GM19351 (cell line): ENCODE data around the gene MARS1.
"Not testable (repeated sequence)": the region's sequence is repeated elsewhere in the genome, so short reads cannot be mapped to it uniquely, and the experiment has no call there.

Source experiments
- ATAC-seq: cut with Tn5 transposase; IDR thresholded peaks from one replicate; pipeline ENCODE4 v1.9.1; 2021; ENCODE audit warnings: mild to moderate bottlenecking, moderate library complexity; ENCODE audit not compliant: unreplicated experiment

Gene MARS1

DNA sequence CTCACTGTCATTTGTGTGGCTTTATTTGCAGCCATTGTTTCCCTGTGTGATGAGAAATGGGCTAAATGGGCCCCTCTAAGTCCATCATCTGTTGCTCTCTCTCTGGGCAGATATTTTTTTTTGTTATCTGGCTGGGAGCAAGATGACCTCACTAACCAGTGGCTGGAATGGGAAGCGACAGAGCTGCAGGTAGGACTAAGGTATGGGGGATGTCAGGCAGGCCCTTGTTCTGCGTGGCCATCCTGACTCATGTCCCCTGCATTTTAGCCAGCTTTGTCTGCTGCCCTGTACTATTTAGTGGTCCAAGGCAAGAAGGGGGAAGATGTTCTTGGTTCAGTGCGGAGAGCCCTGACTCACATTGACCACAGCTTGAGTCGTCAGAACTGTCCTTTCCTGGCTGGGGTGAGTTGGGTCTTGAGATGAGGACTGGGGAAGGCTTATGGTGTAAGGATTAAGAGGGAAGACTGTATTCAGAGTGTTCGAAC is 1.3 kb downstream of the MARS1 start:
- no peak for ATAC-seq

DNA sequence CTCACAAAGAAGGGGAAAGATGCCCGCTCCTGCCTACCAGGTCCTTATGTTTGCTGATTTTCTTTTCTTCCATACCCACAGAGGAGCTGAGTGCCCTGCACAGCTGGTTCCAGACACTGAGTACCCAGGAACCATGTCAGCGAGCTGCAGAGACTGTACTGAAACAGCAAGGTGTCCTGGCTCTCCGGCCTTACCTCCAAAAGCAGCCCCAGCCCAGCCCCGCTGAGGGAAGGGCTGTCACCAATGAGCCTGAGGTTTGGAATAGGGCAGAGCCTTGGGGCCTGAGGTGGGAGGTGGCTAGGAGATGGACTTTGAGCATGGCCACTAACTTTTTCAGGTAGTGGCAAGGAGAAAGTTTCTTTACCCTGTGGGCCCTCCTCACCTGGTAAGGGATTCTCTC is 2.3 kb downstream of the MARS1 start:
- no peak for ATAC-seq

DNA sequence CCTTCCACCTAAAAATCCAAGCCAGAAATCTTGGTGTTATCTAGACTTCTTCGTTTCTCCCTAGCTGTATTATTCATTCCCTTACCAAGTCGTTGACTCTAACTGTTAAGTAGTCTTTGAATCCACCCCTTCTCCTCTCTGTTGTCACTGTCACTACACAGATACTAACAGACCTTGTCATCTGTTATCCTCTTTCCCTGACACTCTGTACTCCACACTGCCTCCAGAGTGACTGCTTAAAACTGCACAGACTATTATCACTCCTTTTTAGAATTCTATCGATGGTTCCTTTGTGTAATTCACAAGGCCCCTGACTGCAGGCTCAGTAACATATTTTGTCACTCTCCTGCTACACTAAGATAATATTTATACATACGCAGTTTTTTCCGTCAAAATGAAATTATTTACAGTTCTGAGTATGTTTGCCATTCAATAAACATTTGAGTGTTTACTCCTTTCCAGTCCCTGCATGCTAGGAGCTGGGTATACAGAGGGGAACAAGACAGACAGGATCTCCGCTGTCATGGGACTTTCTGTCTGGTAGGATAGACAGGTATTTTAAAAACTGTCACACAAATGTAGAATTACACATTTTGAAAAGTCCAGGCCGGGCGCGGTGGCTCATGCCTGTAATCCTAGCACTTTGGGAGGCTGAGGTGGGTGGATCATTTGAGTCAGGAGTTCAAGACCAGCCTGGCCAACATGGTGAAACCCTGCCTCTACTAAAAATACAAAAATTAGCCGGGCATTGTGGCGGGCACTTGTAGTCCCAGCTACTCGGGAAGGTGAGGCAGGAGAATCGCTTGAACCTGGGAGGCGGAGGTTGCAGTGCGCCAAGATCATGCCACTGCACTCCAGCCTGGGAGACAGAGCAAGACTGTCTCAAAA is 3.8 kb downstream of the MARS1 start:
- no peak for ATAC-seq

DNA sequence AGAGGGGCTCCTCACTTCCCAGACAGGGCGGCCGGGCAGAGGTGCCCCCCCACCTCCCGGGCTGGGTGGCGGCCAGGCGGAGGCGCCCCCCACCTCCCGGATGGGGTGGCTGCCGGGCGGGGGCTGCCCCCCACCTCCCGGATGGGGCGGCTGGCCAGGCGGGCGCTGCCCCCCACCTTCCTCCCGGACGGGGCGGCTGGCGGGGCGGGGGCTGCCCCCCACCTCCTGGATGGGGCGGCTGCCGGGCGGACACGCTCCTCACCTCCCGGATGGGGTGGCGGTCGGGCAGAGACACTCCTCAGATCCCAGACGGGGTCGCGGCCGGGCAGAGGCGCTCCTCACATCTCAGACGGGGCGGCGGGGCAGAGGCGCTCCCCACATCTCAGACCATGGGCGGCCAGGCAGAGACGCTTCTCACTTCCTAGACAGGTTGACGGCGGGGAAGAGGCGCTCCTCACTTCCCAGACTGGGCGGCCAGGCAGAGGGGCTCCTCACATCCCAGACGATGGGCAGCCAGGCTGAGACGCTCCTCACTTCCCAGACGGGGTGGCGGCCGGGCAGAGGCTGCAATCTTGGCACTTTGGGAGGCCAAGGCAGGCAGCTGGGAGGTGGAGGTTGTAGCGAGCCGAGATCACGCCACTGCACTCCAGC is 7.3 kb downstream of the MARS1 start:
- not testable (repeated sequence) for ATAC-seq

DNA sequence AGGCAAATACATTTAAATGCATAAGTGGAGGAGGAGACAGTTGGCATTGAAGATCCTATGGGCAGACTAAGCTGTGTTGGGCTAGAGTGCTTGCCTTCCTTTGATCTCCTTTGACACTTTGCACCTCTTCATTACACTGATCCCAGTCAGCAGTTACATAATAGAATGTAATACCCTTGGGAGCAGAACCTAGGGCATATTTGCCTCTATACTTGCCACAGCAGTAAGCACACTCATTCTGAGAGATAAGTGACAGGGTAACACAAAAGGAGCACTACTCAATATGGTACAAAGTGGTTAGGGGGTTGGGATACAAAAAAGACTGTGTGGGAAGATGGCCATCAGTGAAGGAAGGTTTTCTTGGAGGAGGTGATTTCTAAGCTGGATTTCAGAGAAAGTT is 9.0 kb downstream of the MARS1 start:
- ATAC-seq = no peak

DNA sequence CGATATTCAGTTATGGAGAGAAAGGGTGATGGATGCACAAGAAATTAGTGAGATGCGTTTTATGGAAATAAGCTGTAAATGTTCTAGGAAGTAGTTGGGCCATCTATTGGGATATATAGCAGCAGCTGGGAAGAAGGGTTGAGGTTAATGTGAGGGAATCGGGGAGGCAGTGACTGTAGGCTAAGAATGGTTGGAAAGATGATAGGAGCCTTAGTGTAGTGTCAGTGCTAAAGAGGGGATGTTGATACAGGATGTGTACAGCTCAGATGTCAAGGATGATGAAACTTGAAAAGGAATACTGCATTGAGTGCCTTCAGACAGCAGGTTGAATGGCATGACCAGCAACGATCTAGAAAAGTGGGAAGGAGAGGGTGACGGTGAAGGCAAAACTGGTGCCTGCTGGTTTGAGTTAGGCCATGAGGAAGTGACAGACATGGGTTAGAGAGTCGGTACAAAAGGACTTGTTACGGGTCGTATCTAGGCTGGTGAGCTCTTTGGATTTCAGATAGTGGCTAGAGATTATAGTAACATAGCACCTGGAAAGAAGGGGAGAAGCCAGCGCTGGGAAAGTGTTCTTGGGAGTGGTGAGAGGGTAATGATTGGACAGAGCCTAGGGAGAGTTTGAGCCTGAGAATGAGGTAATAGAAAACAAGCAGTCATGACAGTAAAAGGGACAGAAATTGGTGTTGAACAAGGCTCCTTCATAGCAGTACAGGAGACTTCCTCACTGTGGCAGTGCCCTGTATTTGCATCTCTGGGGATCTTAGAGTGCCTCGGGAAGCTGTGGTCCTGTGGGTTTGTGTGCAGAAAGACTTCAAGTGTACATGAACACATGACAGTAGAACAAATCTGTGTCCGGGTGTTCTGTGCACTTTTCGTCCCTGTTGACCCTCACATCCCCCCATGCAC is 9.6 kb downstream of the MARS1 start:
- ATAC-seq = no peak

DNA sequence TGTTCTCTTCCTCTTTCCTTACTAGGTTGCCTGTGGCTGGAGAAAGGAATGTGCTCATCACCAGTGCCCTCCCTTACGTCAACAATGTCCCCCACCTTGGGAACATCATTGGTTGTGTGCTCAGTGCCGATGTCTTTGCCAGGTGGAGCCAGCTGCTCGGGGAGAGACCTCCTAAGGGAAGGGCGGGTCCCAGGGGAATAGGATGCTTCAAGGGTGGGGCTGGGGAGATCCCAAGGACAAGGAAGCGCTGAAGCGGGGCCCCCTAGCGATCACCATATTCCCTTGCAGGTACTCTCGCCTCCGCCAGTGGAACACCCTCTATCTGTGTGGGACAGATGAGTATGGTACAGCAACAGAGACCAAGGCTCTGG is 10.2 kb downstream of the MARS1 start:
- no peak for ATAC-seq

DNA sequence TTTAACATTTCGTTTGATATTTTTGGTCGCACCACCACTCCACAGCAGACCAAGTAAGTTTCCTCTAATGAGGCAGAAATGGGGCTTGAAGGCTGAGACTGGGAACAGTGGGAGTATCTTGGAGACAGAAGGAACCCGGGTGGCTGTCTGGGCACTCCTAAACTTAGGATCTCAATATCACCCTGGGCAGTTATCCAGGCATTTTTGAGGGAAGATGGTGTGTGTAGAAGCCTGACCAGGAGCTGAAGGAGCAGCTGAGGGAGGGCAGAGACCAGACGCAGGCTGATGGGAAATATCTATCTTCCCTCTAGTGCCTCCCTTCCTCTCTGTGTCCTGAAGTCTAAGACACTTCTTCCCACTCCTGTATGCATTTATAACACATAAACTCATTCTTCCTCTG is 10.7 kb downstream of the MARS1 start:
- no peak for ATAC-seq

DNA sequence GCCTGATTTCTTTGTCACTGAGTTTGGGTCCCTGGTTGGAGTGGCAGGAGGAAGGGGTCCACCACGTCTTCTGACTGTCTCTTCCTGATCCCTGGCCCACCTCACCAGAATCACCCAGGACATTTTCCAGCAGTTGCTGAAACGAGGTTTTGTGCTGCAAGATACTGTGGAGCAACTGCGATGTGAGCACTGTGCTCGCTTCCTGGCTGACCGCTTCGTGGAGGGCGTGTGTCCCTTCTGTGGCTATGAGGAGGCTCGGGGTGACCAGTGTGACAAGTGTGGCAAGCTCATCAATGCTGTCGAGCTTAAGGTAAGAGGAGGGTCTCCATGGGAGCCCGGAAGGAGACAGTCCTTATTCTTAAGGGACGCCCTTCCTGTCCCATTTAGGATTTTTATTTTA is 12.3 kb downstream of the MARS1 start:
- no peak for ATAC-seq

DNA sequence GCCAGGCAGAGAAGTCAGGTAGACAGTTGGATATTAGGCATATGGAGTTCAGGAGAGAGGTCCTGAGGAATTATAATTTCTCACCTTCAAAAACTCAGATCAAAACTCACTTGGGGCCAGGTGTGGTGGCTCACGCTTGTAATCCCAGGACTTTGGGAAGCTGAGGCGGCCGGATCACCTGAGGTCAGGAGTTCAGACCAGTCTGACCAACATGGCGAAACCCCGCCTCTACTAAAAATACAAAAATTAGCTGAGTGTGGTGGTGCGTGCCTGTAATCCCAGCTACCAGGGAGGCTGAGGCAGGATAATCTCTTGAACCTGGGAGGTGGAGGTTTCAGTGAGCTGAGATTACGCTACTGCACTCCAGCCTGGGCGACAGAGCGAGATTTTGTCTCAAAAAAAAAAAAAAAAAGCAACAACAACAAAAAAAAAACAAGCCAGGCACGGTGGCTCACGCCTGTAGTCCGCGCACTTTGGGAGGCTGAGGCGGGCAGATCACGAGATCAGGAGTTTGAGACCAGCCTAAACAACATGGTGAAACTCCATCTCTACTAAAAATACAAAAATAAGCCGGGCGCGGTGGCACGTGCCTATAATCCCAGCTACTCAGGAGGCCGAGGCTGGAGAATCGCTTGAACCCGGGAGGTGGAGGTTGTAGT is 14.6 kb downstream of the MARS1 start:
- ATAC-seq = not testable (repeated sequence)

DNA sequence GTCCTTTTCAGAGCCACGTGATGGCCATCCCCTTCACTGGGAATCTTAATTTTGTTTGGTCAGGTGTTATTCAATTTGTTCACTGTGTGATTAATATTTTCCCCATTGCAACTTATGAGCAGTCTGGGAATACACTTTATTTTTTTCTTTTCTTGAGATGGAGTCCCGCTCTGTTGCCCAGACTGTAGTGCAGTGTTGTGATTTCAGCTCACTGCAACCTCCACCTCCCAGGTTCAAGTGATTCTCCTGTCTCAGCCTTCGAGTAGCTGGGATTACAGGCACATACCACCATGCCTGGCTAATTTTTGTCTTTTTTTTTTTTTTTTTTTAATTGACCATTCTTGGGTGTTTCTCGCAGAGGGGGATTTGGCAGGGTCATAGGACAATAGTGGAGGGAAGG is 18.7 kb downstream of the MARS1 start:
- ATAC-seq = not testable (repeated sequence)

DNA sequence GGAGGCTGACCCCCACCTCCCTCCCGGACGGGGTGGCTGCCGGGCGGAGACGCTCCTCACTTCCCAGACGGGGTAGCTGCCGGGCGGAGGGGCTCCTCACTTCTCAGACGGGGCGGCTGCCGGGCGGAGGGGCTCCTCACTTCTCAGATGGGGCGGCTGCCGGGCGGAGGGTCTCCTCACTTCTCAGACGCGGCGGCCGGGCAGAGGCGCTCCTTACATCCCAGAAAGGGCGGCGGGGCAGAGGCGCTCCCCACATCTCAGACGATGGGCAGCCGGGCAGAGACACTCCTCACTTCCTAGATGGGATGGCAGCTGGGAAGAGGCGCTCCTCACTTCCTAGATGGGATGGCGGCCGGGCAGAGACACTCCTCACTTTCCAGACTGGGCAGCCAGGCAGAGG is 19.9 kb downstream of the MARS1 start:
- not testable (repeated sequence) for ATAC-seq

DNA sequence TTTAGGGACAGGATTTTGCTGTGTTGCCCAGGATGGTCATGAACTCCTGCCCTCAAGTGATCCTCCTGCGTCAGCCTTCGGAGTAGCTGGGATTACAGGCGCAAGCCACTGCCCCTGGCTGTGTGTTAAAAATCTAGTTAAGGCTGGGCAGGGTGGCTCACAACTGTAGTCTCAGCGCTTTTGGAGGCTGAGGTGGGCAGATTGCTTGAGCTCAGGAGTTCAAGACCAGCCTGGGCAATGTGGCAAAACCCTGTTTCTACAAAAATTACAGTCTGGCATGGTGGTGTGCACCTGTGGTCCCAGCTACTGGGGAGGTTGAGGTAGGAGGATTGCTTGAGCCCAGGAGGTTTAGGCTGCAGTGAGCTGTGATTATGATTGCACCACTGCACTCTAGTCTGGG is 23.3 kb downstream of the MARS1 start:
- ATAC-seq = no peak

DNA sequence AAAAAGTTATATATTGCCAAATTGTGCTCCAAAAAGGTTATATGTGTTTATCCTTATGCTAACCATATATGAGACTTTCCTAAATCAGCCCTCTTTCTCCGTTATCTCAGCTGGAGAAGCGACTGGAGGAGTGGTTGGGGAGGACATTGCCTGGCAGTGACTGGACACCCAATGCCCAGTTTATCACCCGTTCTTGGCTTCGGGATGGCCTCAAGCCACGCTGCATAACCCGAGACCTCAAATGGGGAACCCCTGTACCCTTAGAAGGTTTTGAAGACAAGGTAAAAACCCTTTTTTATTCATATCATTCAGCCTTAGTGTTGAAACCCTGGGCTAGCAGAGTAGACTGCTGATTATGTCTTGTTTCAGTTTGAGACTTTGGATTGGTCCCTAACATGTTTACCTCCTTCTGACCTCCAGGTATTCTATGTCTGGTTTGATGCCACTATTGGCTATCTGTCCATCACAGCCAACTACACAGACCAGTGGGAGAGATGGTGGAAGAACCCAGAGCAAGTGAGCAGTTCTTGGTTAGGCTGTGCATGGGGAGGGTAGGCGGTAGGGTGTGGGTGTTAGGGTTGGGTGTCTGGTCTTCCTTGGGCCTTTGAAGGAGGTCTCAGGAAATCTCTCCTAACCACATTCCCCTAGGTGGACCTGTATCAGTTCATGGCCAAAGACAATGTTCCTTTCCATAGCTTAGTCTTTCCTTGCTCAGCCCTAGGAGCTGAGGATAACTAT is 23.9 kb downstream of the MARS1 start:
- ATAC-seq = no peak

DNA sequence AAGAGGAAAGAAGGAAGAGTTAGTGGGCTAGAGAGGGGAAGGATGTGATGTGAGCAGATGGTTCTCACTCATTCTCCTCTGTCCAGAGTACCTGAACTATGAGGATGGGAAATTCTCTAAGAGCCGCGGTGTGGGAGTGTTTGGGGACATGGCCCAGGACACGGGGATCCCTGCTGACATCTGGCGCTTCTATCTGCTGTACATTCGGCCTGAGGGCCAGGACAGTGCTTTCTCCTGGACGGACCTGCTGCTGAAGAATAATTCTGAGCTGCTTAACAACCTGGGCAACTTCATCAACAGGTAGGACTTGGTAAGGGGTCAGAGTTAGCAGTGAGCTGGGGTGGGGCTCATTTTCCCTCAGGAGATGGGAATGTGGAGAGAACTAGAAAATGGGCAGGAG is 24.8 kb downstream of the MARS1 start:
- no peak for ATAC-seq

DNA sequence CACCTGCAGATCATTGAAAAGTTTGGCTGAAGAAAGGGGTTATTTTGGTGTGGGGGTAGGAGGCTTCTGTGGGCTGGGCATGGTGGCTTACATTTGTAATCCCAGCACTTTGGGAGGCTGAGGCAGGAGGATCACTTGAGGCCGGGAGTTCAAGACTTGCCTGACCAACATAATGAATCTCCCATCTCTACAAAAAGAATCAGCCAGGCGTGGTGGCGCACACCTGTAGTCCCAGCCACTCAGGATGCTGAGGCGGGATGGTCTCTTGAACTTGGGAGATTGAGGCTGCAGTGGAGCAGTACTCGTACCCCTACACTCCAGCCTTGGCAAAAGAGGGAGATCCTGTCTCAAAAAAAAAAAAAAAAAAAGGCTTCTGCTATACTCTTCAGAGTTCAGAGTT is 25.4 kb downstream of the MARS1 start:
- ATAC-seq = no peak

DNA sequence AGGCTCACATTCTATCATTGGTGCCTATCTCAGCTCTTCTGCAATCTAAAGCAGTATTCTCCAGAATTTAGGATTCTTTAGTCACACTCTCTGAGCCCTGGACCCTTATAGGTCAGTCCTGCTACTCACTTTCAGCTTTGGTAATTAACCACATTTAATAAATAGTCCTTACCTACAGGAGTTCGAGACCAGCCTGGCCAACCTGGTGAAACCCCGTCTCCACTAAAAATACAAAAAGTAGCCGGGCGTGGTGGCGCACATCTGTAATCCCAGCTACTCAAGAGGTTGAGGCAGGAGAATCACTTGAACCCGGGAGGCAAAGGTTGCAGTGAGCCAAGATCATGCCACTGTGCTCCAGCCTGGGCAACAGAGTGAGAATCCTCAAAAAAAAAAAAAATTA is 25.8 kb downstream of the MARS1 start:
- ATAC-seq = not testable (repeated sequence)

DNA sequence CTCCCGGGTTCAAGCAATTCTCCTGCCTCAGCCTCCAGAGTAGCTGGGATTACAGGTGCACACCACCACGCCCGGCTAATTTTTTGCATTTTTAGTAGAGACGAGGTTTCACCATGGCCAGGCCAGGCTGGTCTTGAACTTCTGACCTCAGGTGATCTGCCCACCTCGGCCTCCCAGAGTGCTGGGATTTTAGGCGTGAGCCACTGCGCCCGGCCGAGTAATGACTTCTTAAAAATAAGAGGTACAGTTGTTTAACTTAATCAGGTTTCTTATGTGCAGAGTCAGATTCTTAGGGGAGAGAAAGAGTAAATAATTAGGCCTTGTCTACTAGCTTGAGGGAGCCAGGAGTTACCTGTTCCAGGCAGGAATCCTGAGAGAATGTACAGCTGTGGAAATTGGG is 26.4 kb downstream of the MARS1 start:
- ATAC-seq = not testable (repeated sequence)

DNA sequence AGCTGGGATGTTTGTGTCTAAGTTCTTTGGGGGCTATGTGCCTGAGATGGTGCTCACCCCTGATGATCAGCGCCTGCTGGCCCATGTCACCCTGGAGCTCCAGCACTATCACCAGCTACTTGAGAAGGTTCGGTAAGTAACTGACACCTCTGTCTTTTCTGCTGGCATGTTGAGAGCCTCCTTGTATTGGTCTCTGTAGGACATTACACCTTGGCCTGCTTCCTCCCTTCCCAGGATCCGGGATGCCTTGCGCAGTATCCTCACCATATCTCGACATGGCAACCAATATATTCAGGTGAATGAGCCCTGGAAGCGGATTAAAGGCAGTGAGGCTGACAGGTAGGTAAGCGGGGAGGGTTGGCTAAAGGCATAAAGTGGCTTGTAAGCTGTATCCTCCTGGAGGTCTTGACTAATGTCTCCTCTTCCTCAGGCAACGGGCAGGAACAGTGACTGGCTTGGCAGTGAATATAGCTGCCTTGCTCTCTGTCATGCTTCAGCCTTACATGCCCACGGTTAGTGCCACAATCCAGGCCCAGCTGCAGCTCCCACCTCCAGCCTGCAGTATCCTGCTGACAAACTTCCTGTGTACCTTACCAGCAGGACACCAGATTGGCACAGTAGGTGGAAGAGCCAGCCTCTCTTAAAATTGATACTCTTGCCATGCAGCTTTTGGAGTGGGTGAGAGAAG is 27.0 kb downstream of the MARS1 start:
- ATAC-seq = no peak
